ENCODE measurements around the gene PPIF. TPM values are rescaled to one million over a fixed set of nuclear protein-coding genes. Genes with fewer than 3 reads are reported as not detected.

The PPIF gene
- total RNA-seq, 1 experiment from 2014 or later = 133 TPM

DNA sequence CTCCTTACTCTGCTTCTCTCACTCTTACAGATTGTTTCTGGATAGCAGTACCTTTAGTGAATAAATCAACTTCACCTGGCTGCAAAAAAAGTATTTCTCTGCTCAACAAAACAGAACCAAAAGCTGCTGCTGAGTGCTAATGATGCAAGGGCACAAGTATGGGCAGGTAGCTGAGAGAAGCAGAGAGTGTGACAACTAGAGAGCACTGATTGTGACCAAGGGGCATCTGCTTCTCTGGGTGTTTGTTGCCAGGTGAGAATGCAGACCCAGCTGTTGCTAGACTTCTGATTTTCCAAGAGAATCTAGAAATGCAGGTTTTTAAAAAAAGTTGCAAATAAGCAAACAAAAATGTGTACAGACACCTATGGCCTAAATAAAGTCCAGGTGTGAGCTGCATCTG, 25.3 kb upstream of the PPIF start:
- intact Hi-C loops (cut with micrococcal nuclease; ENCODE audit: unreplicated experiment) = no loop called here
- H3K27ac Mint-ChIP-seq (ENCODE audit: unreplicated experiment) = no peak overlapping the region
- Histone ChIP-seq H3K4me3 (ENCODE audit: low read depth, low read length) (no peak overlapping the region), H3K36me3 (ENCODE audit: control insufficient read depth, insufficient read depth, low read length) (no peaks in the 10 kb centered on the region), H3K9me3 (no peaks in the 10 kb centered on the region), H3K4me1 (no peaks in the 10 kb centered on the region), H3K27me3 (replicated peaks; ENCODE audit: control insufficient read depth, insufficient read depth, low read length) (no peaks in the 10 kb centered on the region)
- BruUV-seq (replicated peaks) = no TSS peak
- peaks cover 16% of the 10 kb centered on the region for H3K36me3 Mint-ChIP-seq (ENCODE audit: insufficient read depth, unreplicated experiment)
- TF ChIP-seq, protein P1, sequence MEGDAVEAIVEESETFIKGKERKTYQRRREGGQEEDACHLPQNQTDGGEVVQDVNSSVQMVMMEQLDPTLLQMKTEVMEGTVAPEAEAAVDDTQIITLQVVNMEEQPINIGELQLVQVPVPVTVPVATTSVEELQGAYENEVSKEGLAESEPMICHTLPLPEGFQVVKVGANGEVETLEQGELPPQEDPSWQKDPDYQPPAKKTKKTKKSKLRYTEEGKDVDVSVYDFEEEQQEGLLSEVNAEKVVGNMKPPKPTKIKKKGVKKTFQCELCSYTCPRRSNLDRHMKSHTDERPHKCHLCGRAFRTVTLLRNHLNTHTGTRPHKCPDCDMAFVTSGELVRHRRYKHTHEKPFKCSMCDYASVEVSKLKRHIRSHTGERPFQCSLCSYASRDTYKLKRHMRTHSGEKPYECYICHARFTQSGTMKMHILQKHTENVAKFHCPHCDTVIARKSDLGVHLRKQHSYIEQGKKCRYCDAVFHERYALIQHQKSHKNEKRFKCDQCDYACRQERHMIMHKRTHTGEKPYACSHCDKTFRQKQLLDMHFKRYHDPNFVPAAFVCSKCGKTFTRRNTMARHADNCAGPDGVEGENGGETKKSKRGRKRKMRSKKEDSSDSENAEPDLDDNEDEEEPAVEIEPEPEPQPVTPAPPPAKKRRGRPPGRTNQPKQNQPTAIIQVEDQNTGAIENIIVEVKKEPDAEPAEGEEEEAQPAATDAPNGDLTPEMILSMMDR (IDR thresholded peaks at IDR 0.05; ENCODE audit: insufficient read depth in 1 of 2, low read depth in 1 of 2, low read length in 1 of 2, severe bottlenecking in 1 of 2, unreplicated experiment in 1 of 2) = no peak
- no peak for DNase-seq
- H3K9me3 Mint-ChIP-seq (ENCODE audit: unreplicated experiment) = no peaks in the 10 kb centered on the region
- CTCF ChIA-PET = no interaction called here
- no peaks in the 10 kb centered on the region for H3K4me1 Mint-ChIP-seq (ENCODE audit: low read depth, unreplicated experiment)
- no peaks in the 10 kb centered on the region for H3K27me3 Mint-ChIP-seq (ENCODE audit: insufficient read depth, unreplicated experiment)
- H3K4me3 Mint-ChIP-seq (ENCODE audit: unreplicated experiment) = no peak overlapping the region
- POLR2A ChIA-PET = no interaction called here

DNA sequence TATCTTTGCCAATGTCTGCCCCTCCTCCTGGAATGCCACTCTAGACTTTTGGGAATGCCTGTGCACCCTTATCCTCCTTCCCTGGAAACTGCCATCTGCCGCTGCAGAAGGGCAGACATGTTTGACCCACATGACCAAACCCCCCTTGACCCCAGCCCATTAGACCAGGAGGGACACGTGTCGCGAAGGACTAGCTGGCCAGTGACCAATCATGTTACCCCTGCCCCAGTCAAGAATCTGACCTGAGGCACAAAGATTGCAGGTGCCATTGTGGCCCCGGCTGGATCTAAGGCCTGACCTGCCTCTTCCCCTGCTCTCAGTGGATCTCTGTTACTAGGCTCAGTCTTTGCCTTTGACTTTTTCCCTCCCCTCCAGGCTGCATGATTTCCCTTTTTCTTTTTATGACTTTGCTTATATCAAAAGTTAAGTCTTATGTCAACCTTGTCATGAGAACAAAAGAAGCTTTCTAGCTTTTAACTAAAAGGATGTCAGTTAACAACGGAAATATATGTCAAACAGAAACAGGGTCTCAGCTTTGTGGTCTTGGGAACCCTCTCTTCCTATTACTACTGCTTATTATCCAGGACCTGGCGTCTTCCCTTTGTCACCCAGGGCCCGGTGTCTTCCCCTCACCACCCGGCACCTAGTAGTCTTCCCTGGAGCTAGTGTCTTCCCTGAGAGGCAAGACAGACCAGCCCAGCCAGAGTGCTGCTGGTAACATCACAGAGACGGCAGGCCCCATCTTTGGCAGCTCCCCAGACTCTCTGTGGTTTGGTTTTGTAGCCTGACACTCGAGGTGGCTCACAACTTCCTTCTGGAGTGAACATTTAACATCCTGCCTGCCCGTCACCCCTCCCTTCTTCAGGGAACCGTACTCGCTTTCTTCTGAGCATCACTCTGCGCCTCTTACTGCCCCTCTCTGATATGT, 24.4 kb upstream of the PPIF start:
- Mint-ChIP-seq H3K36me3 (ENCODE audit: insufficient read depth, unreplicated experiment) (peaks cover 8% of the 10 kb centered on the region), H3K4me3 (ENCODE audit: unreplicated experiment) (no peak overlapping the region), H3K27ac (ENCODE audit: unreplicated experiment) (no peak overlapping the region), H3K9me3 (ENCODE audit: unreplicated experiment) (no peaks in the 10 kb centered on the region), H3K27me3 (ENCODE audit: insufficient read depth, unreplicated experiment) (no peaks in the 10 kb centered on the region), H3K4me1 (ENCODE audit: low read depth, unreplicated experiment) (no peaks in the 10 kb centered on the region)
- POLR2A ChIA-PET = no interaction called here
- Histone ChIP-seq H3K27me3 (replicated peaks; ENCODE audit: control insufficient read depth, insufficient read depth, low read length) (no peaks in the 10 kb centered on the region), H3K4me1 (no peaks in the 10 kb centered on the region), H3K9me3 (no peaks in the 10 kb centered on the region), H3K4me3 (ENCODE audit: low read depth, low read length) (no peak overlapping the region), H3K36me3 (ENCODE audit: control insufficient read depth, insufficient read depth, low read length) (no peaks in the 10 kb centered on the region)
- intact Hi-C loops (cut with micrococcal nuclease; ENCODE audit: unreplicated experiment) = no loop called here
- no peak for DNase-seq
- CTCF ChIA-PET = no interaction called here
- no TSS peak for BruUV-seq (replicated peaks)
- TF ChIP-seq, protein P1 (IDR thresholded peaks at IDR 0.05; ENCODE audit: insufficient read depth in 1 of 2, low read depth in 1 of 2, low read length in 1 of 2, severe bottlenecking in 1 of 2, unreplicated experiment in 1 of 2) = no peak

DNA sequence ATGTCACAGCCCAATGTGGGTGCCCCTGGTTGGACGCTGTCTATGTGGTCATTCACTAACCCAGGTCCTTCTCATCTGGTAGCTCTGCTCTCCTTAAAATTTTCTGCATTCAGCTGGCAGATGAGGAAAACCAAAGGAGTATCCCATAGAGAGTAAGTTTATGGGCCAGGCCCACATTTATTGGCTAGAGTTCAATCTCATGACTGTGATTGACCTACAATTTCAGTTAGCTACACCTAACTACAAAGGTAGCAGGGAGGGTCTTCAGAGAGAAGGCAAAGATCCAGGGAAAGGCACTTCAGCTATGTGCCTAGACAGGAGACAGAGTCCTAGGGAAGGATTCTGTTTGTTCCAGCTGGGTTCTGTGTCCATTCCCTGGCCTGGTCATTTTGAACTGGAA, 23.7 kb upstream of the PPIF start:
- intact Hi-C loops (cut with micrococcal nuclease; ENCODE audit: unreplicated experiment) = no loop called here
- no peaks in the 10 kb centered on the region for H3K36me3 ChIP-seq (ENCODE audit: control insufficient read depth, insufficient read depth, low read length)
- no peaks in the 10 kb centered on the region for H3K9me3 ChIP-seq
- TF ChIP-seq, protein P1 (IDR thresholded peaks at IDR 0.05; ENCODE audit: insufficient read depth in 1 of 2, low read depth in 1 of 2, low read length in 1 of 2, severe bottlenecking in 1 of 2, unreplicated experiment in 1 of 2) = no peak
- no peak for DNase-seq
- no TSS peak for BruUV-seq (replicated peaks)
- H3K4me1 Mint-ChIP-seq (ENCODE audit: low read depth, unreplicated experiment) = no peaks in the 10 kb centered on the region
- no peaks in the 10 kb centered on the region for H3K27me3 Mint-ChIP-seq (ENCODE audit: insufficient read depth, unreplicated experiment)
- H3K36me3 Mint-ChIP-seq (ENCODE audit: insufficient read depth, unreplicated experiment) = peaks cover 1% of the 10 kb centered on the region
- ChIA-PET CTCF (no interaction called here), POLR2A (no interaction called here)
- H3K4me3 ChIP-seq (ENCODE audit: low read depth, low read length) = no peak overlapping the region
- no peak overlapping the region for H3K27ac Mint-ChIP-seq (ENCODE audit: unreplicated experiment)
- no peaks in the 10 kb centered on the region for H3K27me3 ChIP-seq (replicated peaks; ENCODE audit: control insufficient read depth, insufficient read depth, low read length)
- H3K9me3 Mint-ChIP-seq (ENCODE audit: unreplicated experiment) = no peaks in the 10 kb centered on the region
- H3K4me3 Mint-ChIP-seq (ENCODE audit: unreplicated experiment) = no peak overlapping the region
- no peaks in the 10 kb centered on the region for H3K4me1 ChIP-seq
